K562 (cell line): ENCODE data around the gene NDOR1. TPM values are rescaled to one million over a fixed set of nuclear protein-coding genes. Genes with fewer than 3 reads are reported as not detected.

Source experiments
- CSDE1 ChIP-seq, 2 experiments: fragments of 450-650 bp; IDR thresholded peaks; 2 replicates each; pipeline ENCODE4 v1.6.1; 2016; ENCODE audit warnings: mild to moderate bottlenecking in 1 of 2
- DPF2 ChIP-seq: fragments of 450-650 bp; IDR thresholded peaks from 2 replicates; pipeline ENCODE4 v1.6.1; 2016
- EGR1 ChIP-seq: fragments of 450-650 bp; conservative IDR thresholded peaks from 2 replicates; pipeline ENCODE4 v1.6.1; 2017; ENCODE audit warnings: mild to moderate bottlenecking
- ELF2 ChIP-seq: fragments of 250-450 bp; sonication (Bioruptor Pico); IDR thresholded peaks from 2 replicates; pipeline ENCODE4 v1.5.0; 2021; ENCODE audit warnings: mild to moderate bottlenecking
- FIP1L1 ChIP-seq: fragments of 200-400 bp; formaldehyde crosslinking; IDR thresholded peaks from 2 replicates; pipeline ENCODE4 v1.6.1; 2018; ENCODE audit warnings: mild to moderate bottlenecking, low read depth, low read length; ENCODE audit not compliant: poor library complexity, severe bottlenecking
- FOXJ2 ChIP-seq: fragments of 200-800 bp; sonication (Bioruptor generic); IDR thresholded peaks from 2 replicates; pipeline ENCODE4 v1.6.1; 2016; ENCODE audit warnings: missing genetic modification characterization, missing compliant biosample characterization
- HNRNPK ChIP-seq: fragments of 200-400 bp; formaldehyde crosslinking; IDR thresholded peaks from one replicate; pipeline ENCODE4 v1.6.1; 2018; ENCODE audit warnings: mild to moderate bottlenecking, low read depth, low read length; ENCODE audit not compliant: poor library complexity, severe bottlenecking
- KDM4B ChIP-seq, 2 experiments: fragments of 450-650 bp in 1 of 2; sonication (generic) in 1 of 2; IDR thresholded peaks; 2 replicates each; pipeline ENCODE4 v1.6.1; 2016 to 2017; ENCODE audit warnings: borderline replicate concordance in 2 of 2, antibody characterized with exemption in 1 of 2, low read depth in 1 of 2, mild to moderate bottlenecking in 1 of 2
- LCOR ChIP-seq: sonication (generic); formaldehyde crosslinking; IDR thresholded peaks from 2 replicates; pipeline ENCODE4 v1.8.0; 2022; ENCODE audit warnings: mild to moderate bottlenecking, missing genetic modification reagents
- NR2F6 ChIP-seq: fragments of 450-650 bp; formaldehyde crosslinking; IDR thresholded peaks from 2 replicates; pipeline ENCODE4 v1.4.0; 2020; ENCODE audit warnings: mild to moderate bottlenecking
- PHB ChIP-seq: fragments of 250-450 bp; sonication (Bioruptor Pico); IDR thresholded peaks from 2 replicates; pipeline ENCODE4 v1.5.0; 2021
- SMAD3 ChIP-seq: fragments of 450-650 bp; formaldehyde crosslinking; conservative IDR thresholded peaks from 2 replicates; pipeline ENCODE4 v1.4.0; 2020; ENCODE audit warnings: mild to moderate bottlenecking
- SREBF1 ChIP-seq: fragments of 150-350 bp; IDR thresholded peaks from 2 replicates; pipeline ENCODE4 v1.6.1; 2014; ENCODE audit warnings: antibody characterized with exemption, low read depth, low read length, borderline replicate concordance
- WHSC1 ChIP-seq: IDR thresholded peaks from one replicate; pipeline ENCODE4 v1.6.1; 2012; ENCODE audit warnings: low read length, control low read depth, inconsistent platforms
- ZC3H4 ChIP-seq: sonication (generic); formaldehyde crosslinking; IDR thresholded peaks from 2 replicates; pipeline ENCODE4 v1.9.0; 2021; ENCODE audit warnings: missing genetic modification reagents, borderline replicate concordance
- ZNF165 ChIP-seq: fragments of 250-450 bp; sonication (Bioruptor Pico); IDR thresholded peaks from 2 replicates; pipeline ENCODE4 v1.4.0; 2020; ENCODE audit warnings: borderline replicate concordance
- polyA plus RNA-seq, 8 experiments: library from polyadenylated mRNA; depleted of rRNA in 4 of 8; stranded (reverse) in 5 of 8; unstranded in 3 of 8; fragments of >200 nt; fragmentation: Nextera tagmentation in 2 of 8; fragmentation: Illumina TruSeq in 1 of 8; extraction: Ambion mirVana in 2 of 8; extraction: Trizol in 1 of 8; gene quantifications; 2 replicates each; pipeline versions ENCODE4 v1.2.1 to v1.2.3, GENCODE V29; 2011 to 2014; ENCODE audit warnings: inconsistent platforms in 1 of 8, missing spikeins in 1 of 8
- total RNA-seq, 7 experiments: library from RNA; depleted of rRNA in 6 of 7; stranded (reverse); fragments of >200 nt in 6 of 7; fragmentation: Illumina TruSeq in 2 of 7; extraction: Trizol in 2 of 7; gene quantifications; 2 replicates each; pipeline versions ENCODE4 v1.2.1 to v1.2.3, GENCODE V29; 2011 to 2021; ENCODE audit warnings: low replicate concordance in 1 of 7
- TF ChIP-seq, protein P1 (sequence below): fragments of 450-650 bp; IDR thresholded peaks from 2 replicates; pipeline ENCODE4 v1.6.1; 2016; ENCODE audit warnings: borderline replicate concordance
- TF ChIP-seq, protein P2 (sequence below), 2 experiments: fragments of 150-350 bp in 1 of 2; IDR thresholded peaks; 2 replicates each; pipeline ENCODE4 v1.6.1; 2012 to 2016; ENCODE audit warnings: low read depth in 2 of 2, low read length in 2 of 2, mild to moderate bottlenecking in 1 of 2, moderate library complexity in 1 of 2
- TF ChIP-seq, protein P3 (sequence below): fragments of 250-450 bp; sonication (Bioruptor Pico); IDR thresholded peaks from 2 replicates; pipeline ENCODE4 v1.4.0; 2020; ENCODE audit warnings: mild to moderate bottlenecking, moderate library complexity
- TF ChIP-seq, protein P4 (sequence below), 2 experiments: fragments of 450-650 bp; conservative IDR thresholded peaks; 2 replicates each; pipeline ENCODE4 v1.6.1; 2017; ENCODE audit warnings: mild to moderate bottlenecking in 2 of 2, moderate library complexity in 2 of 2

Gene NDOR1
- total and polyA plus RNA-seq, 9 of the 15 experiments (the other 6 are each of a cell fraction or from before 2014, with no cell fraction given), result 0.06 to 36.9 (median 6.9) TPM

DNA sequence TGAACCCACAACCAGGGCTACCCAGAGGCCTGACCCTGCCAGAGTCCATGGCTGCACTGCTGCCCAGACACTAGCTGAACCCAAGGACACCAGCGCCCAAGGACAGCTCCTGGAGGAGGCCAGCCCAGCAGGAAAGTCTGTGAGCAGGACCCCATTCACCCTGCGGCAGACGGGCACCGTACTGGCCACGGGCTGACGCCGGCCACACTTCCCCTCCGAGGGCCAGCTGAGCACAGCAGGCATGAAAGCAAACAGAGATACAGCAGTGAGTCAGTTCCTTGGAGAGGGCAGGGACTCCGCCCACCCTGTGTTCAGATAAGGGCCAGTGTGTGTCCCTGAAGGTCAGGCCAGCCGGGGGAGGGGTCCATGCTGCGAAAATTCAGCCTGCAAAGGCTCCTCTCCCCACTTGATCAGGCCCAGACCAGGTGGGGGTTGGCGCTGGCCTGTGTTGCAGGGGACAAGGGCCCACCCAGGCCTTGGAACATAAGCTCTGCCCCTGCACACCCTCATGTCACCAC, 13.3 kb downstream of the NDOR1 start (continued):
- TF ChIP-seq, protein P1, sequence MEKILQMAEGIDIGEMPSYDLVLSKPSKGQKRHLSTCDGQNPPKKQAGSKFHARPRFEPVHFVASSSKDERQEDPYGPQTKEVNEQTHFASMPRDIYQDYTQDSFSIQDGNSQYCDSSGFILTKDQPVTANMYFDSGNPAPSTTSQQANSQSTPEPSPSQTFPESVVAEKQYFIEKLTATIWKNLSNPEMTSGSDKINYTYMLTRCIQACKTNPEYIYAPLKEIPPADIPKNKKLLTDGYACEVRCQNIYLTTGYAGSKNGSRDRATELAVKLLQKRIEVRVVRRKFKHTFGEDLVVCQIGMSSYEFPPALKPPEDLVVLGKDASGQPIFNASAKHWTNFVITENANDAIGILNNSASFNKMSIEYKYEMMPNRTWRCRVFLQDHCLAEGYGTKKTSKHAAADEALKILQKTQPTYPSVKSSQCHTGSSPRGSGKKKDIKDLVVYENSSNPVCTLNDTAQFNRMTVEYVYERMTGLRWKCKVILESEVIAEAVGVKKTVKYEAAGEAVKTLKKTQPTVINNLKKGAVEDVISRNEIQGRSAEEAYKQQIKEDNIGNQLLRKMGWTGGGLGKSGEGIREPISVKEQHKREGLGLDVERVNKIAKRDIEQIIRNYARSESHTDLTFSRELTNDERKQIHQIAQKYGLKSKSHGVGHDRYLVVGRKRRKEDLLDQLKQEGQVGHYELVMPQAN, result peak; percentile 45; the same call in 1 of the 2 replicates
- TF ChIP-seq, protein P2, sequence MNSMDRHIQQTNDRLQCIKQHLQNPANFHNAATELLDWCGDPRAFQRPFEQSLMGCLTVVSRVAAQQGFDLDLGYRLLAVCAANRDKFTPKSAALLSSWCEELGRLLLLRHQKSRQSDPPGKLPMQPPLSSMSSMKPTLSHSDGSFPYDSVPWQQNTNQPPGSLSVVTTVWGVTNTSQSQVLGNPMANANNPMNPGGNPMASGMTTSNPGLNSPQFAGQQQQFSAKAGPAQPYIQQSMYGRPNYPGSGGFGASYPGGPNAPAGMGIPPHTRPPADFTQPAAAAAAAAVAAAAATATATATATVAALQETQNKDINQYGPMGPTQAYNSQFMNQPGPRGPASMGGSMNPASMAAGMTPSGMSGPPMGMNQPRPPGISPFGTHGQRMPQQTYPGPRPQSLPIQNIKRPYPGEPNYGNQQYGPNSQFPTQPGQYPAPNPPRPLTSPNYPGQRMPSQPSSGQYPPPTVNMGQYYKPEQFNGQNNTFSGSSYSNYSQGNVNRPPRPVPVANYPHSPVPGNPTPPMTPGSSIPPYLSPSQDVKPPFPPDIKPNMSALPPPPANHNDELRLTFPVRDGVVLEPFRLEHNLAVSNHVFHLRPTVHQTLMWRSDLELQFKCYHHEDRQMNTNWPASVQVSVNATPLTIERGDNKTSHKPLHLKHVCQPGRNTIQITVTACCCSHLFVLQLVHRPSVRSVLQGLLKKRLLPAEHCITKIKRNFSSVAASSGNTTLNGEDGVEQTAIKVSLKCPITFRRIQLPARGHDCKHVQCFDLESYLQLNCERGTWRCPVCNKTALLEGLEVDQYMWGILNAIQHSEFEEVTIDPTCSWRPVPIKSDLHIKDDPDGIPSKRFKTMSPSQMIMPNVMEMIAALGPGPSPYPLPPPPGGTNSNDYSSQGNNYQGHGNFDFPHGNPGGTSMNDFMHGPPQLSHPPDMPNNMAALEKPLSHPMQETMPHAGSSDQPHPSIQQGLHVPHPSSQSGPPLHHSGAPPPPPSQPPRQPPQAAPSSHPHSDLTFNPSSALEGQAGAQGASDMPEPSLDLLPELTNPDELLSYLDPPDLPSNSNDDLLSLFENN (IDR thresholded peaks at IDR 0.05; ENCODE audit: low read depth in 2 of 2, low read length in 2 of 2), result 0 out of 4 replicates have a peak, but pooled peaks of 1 of the 2 experiments have one; percentile 14
- TF ChIP-seq NR2F6 (no peak), DPF2 (peak; percentile 96), EGR1 (peak; percentile 86), ZC3H4 (CRISPR knock-in tag) (no peak), CSDE1 (IDR thresholded peaks at IDR 0.05) (no peak), KDM4B (IDR thresholded peaks at IDR 0.05; ENCODE audit: borderline replicate concordance in 2 of 2, low read depth in 1 of 2) (peak in 1 of 2 experiments; percentile 72; a peak in 1 of 4 replicates), FIP1L1 (no peak), LCOR (no peak), HNRNPK (no peak), ZNF165 (peak; percentile 84; the same call in 1 of the 2 replicates), SREBF1 (no peak), WHSC1 (peak; percentile 15), PHB (CRISPR knock-in tag) (no peak), FOXJ2 (tag) (no peak), SMAD3 (no peak), ELF2 (CRISPR knock-in tag) (no peak)
- TF ChIP-seq, protein P3, sequence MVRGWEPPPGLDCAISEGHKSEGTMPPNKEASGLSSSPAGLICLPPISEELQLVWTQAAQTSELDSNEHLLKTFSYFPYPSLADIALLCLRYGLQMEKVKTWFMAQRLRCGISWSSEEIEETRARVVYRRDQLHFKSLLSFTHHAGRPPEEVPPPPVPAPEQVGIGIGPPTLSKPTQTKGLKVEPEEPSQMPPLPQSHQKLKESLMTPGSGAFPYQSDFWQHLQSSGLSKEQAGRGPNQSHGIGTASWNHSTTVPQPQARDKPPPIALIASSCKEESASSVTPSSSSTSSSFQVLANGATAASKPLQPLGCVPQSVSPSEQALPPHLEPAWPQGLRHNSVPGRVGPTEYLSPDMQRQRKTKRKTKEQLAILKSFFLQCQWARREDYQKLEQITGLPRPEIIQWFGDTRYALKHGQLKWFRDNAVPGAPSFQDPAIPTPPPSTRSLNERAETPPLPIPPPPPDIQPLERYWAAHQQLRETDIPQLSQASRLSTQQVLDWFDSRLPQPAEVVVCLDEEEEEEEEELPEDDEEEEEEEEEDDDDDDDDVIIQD (CRISPR knock-in tag), result no peak
- TF ChIP-seq, protein P4, sequence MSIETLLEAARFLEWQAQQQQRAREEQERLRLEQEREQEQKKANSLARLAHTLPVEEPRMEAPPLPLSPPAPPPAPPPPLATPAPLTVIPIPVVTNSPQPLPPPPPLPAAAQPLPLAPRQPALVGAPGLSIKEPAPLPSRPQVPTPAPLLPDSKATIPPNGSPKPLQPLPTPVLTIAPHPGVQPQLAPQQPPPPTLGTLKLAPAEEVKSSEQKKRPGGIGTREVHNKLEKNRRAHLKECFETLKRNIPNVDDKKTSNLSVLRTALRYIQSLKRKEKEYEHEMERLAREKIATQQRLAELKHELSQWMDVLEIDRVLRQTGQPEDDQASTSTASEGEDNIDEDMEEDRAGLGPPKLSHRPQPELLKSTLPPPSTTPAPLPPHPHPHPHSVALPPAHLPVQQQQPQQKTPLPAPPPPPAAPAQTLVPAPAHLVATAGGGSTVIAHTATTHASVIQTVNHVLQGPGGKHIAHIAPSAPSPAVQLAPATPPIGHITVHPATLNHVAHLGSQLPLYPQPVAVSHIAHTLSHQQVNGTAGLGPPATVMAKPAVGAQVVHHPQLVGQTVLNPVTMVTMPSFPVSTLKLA (conservative IDR thresholded peaks at IDR 0.05), result peak; percentile 54 to 81
